OCI-M2 (cell line): ENCODE measurements around the gene KRTAP10-5.
"Not testable (repeated sequence)": the region's sequence is repeated elsewhere in the genome, so short reads cannot be mapped to it uniquely, and the experiment has no call there.

ENCODE experiments used
- DNase-seq: peaks from one replicate; lab custom pipeline; 2025; ENCODE audit not compliant: unreplicated experiment; lab: John Stamatoyannopoulos, UW

Gene KRTAP10-5

GRCh38 chr21:44571844-44572782, 8.3 kb downstream of the KRTAP10-5 start:
- DNase-seq, result no peak

DNA sequence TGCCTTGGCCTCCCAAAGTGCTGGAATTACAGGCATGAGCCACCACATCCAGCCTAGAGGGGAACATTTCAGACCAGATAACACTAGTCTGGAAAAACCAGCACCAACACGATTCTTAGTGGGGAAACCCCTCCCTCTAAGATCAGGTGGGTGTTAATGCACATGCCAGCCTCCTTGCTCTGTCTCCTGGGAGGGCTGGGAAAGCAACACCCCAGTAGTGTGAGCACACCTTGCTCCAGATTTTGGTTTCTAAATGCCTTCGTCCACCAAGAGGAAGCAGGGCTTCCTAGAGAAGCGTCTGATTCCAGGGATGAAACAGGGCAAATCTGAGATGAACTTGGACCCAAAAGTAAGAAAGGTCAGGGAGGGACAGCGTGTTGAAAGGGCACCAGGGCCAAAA, 9.1 kb downstream of the KRTAP10-5 start:
- DNase-seq, result no peak

GRCh38 chr21:44569861-44570517, 10.4 kb downstream of the KRTAP10-5 start:
- no peak for DNase-seq

GRCh38 chr21:44568667-44569556, 11.5 kb downstream of the KRTAP10-5 start:
- DNase-seq, result no peak

DNA sequence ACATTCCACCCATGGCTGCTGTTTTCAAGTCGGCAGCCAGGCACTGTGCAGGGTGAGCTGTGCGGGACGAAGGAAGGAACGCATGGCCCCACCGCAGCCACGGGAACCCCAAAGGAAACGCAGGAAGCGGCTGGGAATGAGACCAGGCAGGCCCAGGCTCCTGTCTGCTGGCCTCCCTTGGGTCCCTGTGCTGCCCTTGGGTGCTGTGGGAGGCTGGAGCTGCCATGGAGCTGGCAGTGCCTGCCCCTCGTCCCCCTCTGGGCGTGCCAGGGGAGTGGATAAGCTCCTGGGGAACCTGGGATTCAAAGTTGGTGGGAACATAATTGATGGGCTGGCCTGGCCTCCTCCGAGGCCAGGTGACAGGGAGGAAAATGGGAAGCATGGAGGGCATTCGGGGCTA, 12.1 kb downstream of the KRTAP10-5 start:
- no peak for DNase-seq

- DNase-seq, result no peak
Measured at GRCh38 chr21:44567481-44568171, 12.8 kb downstream of the KRTAP10-5 start.

GRCh38 chr21:44566403-44566802, 14.0 kb downstream of the KRTAP10-5 start:
- no peak for DNase-seq

GRCh38 chr21:44564886-44565598, 15.4 kb downstream of the KRTAP10-5 start:
- DNase-seq, result no peak

- DNase-seq, result no peak
Measured at GRCh38 chr21:44564099-44564498, 16.3 kb downstream of the KRTAP10-5 start.

GRCh38 chr21:44558695-44559094, 21.7 kb downstream of the KRTAP10-5 start, which contains the start of gene KRTAP10-3:
Gene KRTAP10-3, minus strand, starts transcription at chr21:44558795. Its CDS starts 80 bp downstream, at chr21:44558715.
- no peak for DNase-seq

- DNase-seq, result not testable (repeated sequence)
Measured at GRCh38 chr21:44558329-44558675, 22.1 kb downstream of the KRTAP10-5 start.

DNA sequence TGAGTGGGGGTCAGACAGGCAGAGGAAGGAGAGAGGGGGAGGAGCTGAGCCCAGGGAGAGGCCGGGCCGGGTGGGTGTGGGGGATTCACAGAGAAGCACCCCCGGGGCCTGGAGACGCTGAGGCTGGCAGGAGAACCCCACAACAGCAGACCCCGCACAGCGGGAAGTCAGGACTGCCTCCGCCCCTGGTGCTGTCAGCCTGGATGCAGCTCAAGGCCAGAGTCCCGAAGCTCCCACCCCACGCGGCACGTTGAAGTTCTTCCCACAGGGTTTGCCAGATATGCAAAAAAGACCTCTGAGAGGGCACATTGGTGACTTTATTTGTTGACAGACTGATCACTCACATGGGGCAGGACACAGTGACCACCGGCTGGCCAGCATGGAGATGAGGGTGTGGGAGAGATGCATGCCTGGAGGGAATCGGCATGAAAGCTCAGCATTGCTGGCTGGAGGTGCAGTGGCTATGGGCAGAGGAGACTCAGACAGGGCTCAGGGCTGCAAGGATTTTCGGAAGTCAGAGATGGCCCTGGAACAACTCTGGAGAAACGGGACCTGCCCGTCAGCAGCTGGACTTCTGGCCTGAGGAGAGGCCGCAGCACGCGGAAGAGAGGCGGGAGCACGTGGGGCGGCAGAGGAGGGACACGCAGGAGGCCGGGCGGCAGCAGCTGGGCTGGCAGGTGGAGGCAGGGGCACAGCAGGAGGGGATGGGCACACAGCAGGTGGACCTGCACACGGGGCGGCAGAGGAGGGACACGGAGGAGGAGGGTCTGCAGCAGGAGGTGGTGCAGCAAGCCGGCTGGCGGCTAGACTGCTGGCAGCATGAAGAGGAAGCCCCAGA, 22.7 kb downstream of the KRTAP10-5 start:
- DNase-seq, result no peak

GRCh38 chr21:44556879-44557278, 23.5 kb downstream of the KRTAP10-5 start:
- no peak for DNase-seq

GRCh38 chr21:44555200-44555875, 25.1 kb downstream of the KRTAP10-5 start:
- DNase-seq, result no peak

GRCh38 chr21:44552681-44553080, 27.7 kb downstream of the KRTAP10-5 start:
- DNase-seq, result no peak

- no peak for DNase-seq
Measured at GRCh38 chr21:44552136-44552535, 28.3 kb downstream of the KRTAP10-5 start.

DNA sequence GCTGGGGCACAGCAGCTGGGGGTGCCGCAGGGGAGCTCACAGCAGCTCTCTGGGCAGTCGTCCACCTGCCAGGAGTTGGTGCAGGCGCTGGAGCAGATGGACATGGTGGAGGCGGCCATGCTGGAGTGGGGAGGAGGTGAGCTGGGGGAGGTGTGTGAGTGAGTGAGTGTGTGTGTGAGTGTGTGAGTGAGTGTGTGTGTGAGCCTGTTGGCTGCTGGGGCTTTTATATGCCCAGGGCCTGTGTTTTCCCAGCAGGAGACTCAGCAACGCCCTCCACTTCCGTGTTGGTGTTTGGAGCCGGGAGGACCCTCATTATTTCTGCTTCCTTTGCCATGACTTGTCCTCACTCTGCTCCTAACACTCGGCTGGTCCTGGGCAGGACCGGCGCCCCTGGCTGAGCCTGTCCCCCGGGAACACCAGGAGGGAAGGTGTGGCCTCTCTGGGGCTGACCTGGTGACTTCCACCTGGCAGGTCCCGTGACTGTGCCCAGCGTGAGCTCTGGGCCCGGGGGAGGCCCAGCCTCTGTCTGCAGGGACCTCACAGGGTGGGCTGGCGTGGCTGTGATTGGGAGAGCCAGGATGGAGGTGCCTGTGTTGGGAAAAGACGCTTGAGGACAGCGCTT, 29.0 kb downstream of the KRTAP10-5 start, which contains the start of gene KRTAP10-2:
TSS of gene KRTAP10-2 (minus strand) at position 166 of the 622 bp plus-strand sequence. CDS start at position 119, 47 bp downstream.
- no peak for DNase-seq

DNA sequence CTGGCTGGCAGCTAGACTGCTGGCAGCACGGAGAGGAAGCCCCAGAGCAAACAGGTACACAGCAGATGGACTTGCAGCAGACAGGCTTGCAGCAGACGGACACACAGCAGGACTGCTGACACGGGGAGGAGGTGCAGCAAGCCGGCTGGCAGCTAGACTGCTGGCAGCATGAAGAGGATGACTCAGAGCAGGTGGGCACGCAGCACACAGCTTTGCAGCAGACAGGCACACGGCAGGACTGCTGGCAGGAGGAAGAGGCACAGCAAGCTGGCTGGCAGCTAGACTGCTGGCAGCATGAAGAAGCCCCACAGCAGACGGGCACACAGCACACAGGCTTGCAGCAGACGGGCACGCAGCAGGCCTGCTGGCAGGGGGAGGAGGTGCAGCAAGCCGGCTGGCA, 29.6 kb downstream of the KRTAP10-5 start:
- DNase-seq, result no peak
